DOHH2 (cell line): ENCODE measurements around the gene MYH7B.

ENCODE experiments used
- EZH2phosphoT487 ChIP-seq: fragments of 200-600 bp; sonication (generic); IDR thresholded peaks from 2 replicates; pipeline ENCODE4 v1.6.1; 2017; ENCODE audit warnings: borderline replicate concordance, mild to moderate bottlenecking, antibody characterized with exemption, low read length, moderate library complexity, mixed read lengths
- TF ChIP-seq, protein P1 (sequence below): fragments of 200-600 bp; sonication (generic); IDR thresholded peaks from one replicate; pipeline ENCODE4 v1.5.1; 2014; ENCODE audit warnings: antibody characterized with exemption, mild to moderate bottlenecking, low read depth, low read length; ENCODE audit not compliant: poor library complexity, severe bottlenecking

DNA sequence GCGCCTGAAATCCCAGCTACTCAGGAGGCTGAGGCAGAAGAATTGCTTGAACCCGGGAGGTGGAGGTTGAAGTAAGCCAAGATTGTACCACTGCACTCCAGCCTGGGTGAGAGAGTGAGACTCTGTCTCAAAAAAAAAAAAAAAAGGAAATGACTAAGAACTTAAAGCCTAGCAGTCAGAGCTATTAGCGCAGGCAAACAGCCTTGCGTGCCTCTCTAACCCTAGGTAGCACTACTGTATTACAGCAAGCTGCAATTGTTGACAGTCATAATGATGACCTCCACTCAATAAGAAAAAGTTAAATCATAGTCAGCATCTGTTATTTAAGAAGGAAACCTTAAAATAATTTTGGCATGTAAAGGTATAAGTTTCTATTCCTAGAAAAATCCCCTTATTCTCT, 14.4 kb upstream of the MYH7B start:
- TF ChIP-seq, protein P1, sequence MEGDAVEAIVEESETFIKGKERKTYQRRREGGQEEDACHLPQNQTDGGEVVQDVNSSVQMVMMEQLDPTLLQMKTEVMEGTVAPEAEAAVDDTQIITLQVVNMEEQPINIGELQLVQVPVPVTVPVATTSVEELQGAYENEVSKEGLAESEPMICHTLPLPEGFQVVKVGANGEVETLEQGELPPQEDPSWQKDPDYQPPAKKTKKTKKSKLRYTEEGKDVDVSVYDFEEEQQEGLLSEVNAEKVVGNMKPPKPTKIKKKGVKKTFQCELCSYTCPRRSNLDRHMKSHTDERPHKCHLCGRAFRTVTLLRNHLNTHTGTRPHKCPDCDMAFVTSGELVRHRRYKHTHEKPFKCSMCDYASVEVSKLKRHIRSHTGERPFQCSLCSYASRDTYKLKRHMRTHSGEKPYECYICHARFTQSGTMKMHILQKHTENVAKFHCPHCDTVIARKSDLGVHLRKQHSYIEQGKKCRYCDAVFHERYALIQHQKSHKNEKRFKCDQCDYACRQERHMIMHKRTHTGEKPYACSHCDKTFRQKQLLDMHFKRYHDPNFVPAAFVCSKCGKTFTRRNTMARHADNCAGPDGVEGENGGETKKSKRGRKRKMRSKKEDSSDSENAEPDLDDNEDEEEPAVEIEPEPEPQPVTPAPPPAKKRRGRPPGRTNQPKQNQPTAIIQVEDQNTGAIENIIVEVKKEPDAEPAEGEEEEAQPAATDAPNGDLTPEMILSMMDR, result no peak
- TF ChIP-seq EZH2phosphoT487, result no peak
